ENCODE measurements around the gene OTUB2.

Gene OTUB2

GRCh38 chr14:94021416-94022157 is 4.6 kb upstream of the OTUB2 start:
- no peak for DNase-seq (ENCODE audit: low read depth)

GRCh38 chr14:94022532-94023411 is 3.4 kb upstream of the OTUB2 start:
- DNase-seq (ENCODE audit: low read depth): no peak

GRCh38 chr14:94024549-94024948 is 1.6 kb upstream of the OTUB2 start:
- no peak for DNase-seq (ENCODE audit: low read depth)

GRCh38 chr14:94025720-94026119 is 420 bp upstream of the OTUB2 start:
- DNase-seq (ENCODE audit: low read depth): no peak

GRCh38 chr14:94026889-94027469 is 839 bp downstream of the OTUB2 start:
- no peak for DNase-seq (ENCODE audit: low read depth)

GRCh38 chr14:94027566-94028449 is 1.7 kb downstream of the OTUB2 start:
- no peak for DNase-seq (ENCODE audit: low read depth)

DNA sequence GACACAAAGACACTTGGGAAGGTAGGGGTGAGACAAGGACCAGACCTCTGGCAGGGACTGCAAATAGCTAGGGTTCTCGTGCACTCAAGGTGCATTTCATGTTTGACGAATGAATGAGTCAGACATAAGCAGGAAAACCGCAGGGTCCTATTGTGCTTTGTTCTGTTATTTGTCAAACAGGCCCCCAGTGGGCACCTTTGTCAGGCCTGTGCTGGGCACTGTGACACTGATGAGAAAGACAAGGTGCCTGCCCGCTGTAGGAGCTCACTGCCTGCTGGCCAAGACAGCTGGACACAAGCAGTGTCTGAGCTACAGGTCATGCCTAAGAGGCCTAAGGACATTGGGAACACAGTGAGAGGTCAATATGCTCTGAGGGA is 2.3 kb downstream of the OTUB2 start:
- no peak for DNase-seq (ENCODE audit: low read depth)

DNA sequence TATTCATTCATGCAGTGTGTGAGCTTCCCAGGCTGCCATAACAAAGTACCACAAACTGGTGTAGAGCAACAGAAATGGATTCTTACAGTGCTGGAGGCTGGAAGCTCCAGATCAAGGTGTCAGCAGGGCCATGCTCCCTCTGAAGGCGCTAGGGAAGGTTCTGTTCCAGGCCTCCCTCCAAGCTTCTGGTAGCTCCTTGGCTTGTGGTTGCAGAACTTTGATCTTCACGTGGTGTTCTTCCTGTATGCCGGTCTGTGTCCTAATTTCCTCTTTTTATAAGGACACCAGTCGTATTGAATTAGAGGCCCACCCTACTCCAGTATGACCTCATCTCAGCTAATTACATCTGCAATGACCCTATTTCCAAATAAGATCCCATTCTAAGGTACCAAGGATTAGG is 3.1 kb downstream of the OTUB2 start:
- no peak for DNase-seq (ENCODE audit: low read depth)

DNA sequence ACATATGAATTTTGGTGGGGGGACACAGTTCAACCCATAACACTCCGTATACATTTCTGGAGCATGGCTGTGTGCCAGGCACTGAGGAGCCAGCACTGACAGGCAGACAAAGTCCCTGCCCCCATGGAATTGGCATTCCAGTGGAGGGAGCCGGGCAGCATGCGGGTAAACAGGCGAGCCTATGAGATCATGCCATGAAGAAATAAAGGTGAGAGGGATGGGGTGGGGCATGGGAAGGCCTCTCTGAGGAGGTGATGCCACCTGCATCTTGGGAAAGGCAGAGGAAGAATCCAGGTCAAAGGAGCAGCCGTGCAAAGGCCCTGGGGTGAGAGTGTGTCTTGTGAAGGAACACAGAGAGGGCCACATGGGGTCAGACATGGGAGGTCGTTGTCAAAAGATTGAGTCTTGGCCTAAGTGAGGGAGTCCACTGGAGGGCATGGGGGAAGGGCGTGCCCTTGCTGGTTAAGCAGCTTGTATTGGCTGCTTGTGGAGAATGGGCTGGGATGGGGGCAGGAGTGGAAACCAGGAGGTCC is 3.6 kb downstream of the OTUB2 start:
- DNase-seq (ENCODE audit: low read depth): no peak

DNA sequence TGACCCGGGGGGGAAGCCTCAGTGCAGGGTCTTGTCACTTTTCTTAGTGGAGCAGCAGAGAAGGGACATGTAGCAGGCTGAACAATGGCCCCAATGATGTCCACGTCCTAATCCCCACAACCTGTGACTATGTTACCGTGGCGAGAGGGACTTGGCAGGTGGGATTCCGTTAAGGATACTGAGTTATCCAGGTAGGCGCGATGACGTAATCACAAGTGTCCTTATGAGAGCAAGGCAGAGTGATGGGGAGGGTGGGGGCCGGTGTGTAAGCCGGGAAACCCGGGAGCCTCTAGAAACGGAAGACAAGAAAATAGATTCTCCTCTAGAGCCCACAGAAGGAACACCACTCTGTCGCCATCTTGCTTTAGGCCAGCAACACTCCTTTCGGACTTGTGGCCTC is 4.4 kb downstream of the OTUB2 start:
- no peak for DNase-seq (ENCODE audit: low read depth)

GRCh38 chr14:94031161-94031882 is 5.2 kb downstream of the OTUB2 start:
- DNase-seq (ENCODE audit: low read depth): no peak

GRCh38 chr14:94031883-94032279 is 5.7 kb downstream of the OTUB2 start:
- no peak for DNase-seq (ENCODE audit: low read depth)

GRCh38 chr14:94034886-94035285 is 8.7 kb downstream of the OTUB2 start:
- DNase-seq (ENCODE audit: low read depth): no peak

- DNase-seq (ENCODE audit: low read depth): peak; percentile 61
These were observed 10.4 kb downstream of the OTUB2 start for GRCh38 chr14:94036313-94037167.

DNA sequence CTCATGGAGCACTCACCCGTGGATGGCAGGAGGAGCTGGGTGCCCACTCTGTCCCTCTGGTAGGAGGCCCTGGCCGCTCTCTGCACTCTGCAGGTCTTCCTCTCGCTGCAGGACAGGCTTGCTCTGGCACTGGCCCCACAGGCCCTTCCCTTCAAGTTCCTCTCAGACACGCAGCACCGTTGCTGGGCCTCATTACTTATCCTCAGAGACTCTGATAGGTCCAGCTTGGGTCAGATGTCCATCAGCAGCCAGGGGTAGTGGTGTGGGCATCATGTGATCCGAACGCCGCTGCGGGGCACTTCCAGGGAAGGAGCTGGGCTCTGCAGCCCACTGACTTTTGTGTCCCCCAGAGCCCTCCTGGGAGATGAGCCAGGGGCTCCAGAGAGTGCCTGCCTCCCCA is 11.8 kb downstream of the OTUB2 start:
- no peak for DNase-seq (ENCODE audit: low read depth)

DNA sequence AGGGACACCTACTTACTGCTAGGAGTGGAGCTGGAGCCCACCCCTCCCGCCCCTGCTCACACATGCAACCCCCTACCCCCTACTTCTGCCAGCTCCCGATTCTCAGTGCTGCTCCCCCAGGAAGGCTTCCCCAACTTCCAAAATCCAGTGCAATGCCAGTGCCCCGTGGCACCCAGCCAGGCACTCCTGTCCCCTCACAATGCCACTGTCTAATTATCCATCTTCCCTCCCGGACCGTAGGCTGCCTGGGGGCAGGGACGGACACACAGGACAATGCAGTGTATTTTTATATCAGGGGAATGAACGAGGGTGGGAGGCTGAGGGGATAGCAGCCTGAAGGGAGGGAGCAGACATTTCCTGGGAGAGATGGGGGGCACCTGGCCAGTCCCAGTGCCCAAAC is 12.4 kb downstream of the OTUB2 start:
- no peak for DNase-seq (ENCODE audit: low read depth)

DNA sequence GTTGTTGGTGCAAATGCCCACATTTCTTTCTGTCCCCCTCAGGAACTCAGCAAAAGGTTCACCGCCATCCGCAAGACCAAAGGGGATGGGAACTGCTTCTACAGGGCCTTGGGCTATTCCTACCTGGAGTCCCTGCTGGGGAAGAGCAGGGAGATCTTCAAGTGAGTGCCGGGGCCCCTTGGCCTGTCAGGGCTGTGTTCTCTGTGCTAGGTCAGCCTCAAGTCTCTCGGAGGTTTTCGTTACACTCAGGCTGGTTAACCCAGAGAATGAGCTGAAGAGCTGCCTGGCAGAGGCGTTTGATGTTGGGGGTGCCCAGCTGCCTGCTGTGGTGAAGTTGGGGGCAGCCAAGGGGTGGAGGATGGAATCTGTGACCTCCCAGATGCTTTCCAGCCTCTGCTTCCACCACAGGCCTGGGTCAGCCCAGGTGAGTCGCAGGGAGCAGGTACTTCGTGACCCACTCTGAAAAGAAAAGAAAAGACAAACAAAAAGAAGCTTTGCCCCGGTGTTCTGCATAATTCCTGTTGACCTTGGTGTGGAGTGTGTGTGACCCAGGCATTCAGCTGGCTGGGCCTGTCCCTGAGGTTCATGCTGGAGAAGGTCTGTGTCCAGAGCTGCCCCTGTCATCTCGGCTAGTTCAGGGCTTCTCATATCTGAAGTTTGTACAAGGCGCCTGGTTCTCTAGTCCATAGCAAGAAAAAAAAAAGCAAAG is 12.9 kb downstream of the OTUB2 start:
- no peak for DNase-seq (ENCODE audit: low read depth)

GRCh38 chr14:94040247-94040646 is 14.1 kb downstream of the OTUB2 start:
- DNase-seq (ENCODE audit: low read depth): no peak

DNA sequence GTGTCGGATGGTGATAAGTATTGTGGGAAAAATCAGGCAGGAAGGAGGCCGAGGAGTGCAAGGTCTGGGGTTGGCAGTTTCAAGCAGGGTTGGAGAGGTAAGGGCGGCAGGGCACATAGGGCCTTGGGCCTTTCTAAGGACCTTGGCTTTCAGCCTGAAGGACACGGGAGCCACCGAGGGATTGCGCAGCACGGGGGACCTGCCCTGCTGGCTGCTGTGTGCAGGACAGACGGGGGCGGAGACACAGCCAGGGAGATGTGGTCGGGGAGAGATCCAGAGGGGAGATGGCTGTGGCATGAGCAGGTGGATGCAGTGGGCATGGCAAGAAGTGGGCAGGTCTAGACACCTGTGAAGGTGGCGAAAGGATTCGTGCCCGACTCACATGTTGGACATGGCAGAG is 14.7 kb downstream of the OTUB2 start:
- no peak for DNase-seq (ENCODE audit: low read depth)

All from T follicular helper cell (primary cell).